Esophagus squamous epithelium (tissue), 5 donors: Measurements from ENCODE around the gene SERPINA5. TPM values are rescaled to one million over a fixed set of nuclear protein-coding genes. Genes with fewer than 3 reads are reported as not detected.

Experiments used
- DNase-seq: peaks from one replicate; lab custom pipeline; 2025; lab: John Stamatoyannopoulos, UW
- H3K27ac ChIP-seq, 4 donors: fragments of 200-600 bp; sonication (generic); one replicate each; pipeline ENCODE4 v1.5.1; 2016 to 2019; ENCODE audit warnings: mild to moderate bottlenecking in 1 of 4
- H3K27me3 ChIP-seq, 4 donors: fragments of 200-600 bp; sonication (generic); 1 replicate in 3 of 4; 2 replicates in 1 of 4; pipeline versions ENCODE4 v1.5.1 to v1.6.0; 2017 to 2021; ENCODE audit warnings: antibody characterized with exemption in 1 of 4
- H3K36me3 ChIP-seq, 3 donors: fragments of 200-600 bp; sonication (generic); one replicate each; pipeline ENCODE4 v1.5.1; 2016 to 2019
- H3K4me1 ChIP-seq, 3 donors: fragments of 200-600 bp; sonication (generic); one replicate each; pipeline ENCODE4 v1.5.1; 2017 to 2019
- H3K4me3 ChIP-seq, 4 donors: fragments of 200-600 bp; sonication (generic); 1 replicate in 3 of 4; 2 replicates in 1 of 4; pipeline ENCODE4 v1.5.1; 2016 to 2019; ENCODE audit warnings: mild to moderate bottlenecking in 2 of 4, moderate library complexity in 1 of 4
- H3K9me3 ChIP-seq, 3 donors: fragments of 200-600 bp; sonication (generic); one replicate each; pipeline ENCODE4 v1.5.1; 2016 to 2019
- POLR2A ChIP-seq, 4 donors: fragments of 450-650 bp; IDR thresholded peaks; one replicate each; pipeline ENCODE4 v1.6.1; 2017; ENCODE audit warnings: antibody characterized with exemption in 4 of 4, mild to moderate bottlenecking in 4 of 4, moderate library complexity in 3 of 4
- WGBS, 2 donors: methylation state at CpG; one replicate each; pipeline ENCODE4 v1.1.5; 2018; 5-methylcytosine and 5-hydroxymethylcytosine counted together
- intact Hi-C: fragments of 100-400 bp; cut with DNase I; formaldehyde crosslinking; loops from one replicate; pipeline ENCODE4 v1.15.0; 2022
- total RNA-seq, 4 donors: library from RNA; depleted of rRNA; stranded (reverse); fragments of >200 nt; gene quantifications; one replicate each; pipeline ENCODE4 v1.1.0, GENCODE V29; 2016
- TF ChIP-seq, protein P1 (sequence below), 6 experiments: fragments of 450-650 bp in 4 of 6; fragments of 200-600 bp in 2 of 6; sonication (generic) in 2 of 6; IDR thresholded peaks; one replicate each; pipeline ENCODE4 v1.5.1; 2016 to 2019; ENCODE audit warnings: antibody characterized with exemption in 6 of 6, mild to moderate bottlenecking in 4 of 6, moderate library complexity in 4 of 6
- donor health status: DM: yes; HTN: yes; CAD: no.

The SERPINA5 gene
- total RNA-seq, 4 donors from 2014 or later: 0.12 to 0.38 (median 0.35) TPM; not detected in 1

DNA sequence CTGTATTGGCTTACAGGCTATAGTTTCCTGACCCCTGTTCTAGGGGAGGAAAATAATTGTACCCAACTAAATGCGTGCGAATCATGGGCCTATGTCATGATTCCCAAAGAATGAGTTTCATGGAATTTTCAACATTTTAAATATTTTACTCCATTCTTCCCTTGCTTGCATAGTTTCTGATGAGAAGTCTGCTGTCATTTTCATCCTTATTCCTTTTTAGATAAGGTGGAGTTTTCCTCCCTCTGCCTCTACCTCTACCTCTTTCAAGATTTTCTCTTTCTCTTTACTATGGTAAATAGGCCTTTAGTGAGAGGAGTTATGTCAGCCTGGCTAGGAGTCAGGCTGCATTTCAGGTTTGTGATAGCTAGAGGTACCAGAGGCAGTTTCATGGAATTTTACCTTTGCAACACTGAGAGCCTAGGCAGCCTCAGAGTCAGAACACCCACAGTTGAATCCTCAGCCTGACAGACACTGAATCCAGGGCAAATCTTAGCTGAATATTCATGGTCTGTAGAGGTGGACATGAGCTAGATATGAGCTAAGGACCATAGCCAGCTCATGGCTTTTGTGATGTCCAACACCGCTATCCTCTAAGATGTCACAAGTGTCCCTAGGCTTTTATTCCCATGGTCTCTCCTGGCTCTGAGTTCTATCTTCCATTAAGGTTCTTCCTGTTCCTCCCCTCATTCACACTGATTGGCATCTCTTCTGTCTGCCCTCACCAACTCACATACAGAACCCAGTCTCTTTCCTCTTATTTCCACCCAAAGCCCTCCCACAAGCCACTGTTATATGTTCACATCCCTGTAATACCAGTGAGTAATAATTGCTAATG lies 37.0 kb downstream of the SERPINA5 start:
- 88 to 99% methylated on average over 3 of the region's 3 CpGs for WGBS, 2 donors
- TF ChIP-seq, protein P1, sequence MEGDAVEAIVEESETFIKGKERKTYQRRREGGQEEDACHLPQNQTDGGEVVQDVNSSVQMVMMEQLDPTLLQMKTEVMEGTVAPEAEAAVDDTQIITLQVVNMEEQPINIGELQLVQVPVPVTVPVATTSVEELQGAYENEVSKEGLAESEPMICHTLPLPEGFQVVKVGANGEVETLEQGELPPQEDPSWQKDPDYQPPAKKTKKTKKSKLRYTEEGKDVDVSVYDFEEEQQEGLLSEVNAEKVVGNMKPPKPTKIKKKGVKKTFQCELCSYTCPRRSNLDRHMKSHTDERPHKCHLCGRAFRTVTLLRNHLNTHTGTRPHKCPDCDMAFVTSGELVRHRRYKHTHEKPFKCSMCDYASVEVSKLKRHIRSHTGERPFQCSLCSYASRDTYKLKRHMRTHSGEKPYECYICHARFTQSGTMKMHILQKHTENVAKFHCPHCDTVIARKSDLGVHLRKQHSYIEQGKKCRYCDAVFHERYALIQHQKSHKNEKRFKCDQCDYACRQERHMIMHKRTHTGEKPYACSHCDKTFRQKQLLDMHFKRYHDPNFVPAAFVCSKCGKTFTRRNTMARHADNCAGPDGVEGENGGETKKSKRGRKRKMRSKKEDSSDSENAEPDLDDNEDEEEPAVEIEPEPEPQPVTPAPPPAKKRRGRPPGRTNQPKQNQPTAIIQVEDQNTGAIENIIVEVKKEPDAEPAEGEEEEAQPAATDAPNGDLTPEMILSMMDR (IDR thresholded peaks at IDR 0.05): no peak
- no peak for TF ChIP-seq POLR2A (IDR thresholded peaks at IDR 0.05)
- Histone ChIP-seq H3K27me3 (peaks cover 0 to 3% (median 0%) of the 10 kb centered on the region in 4 donors), H3K4me3 (no peak overlapping the region), H3K27ac (no peak overlapping the region), H3K36me3 (peaks cover 0 to 8% (median 0%) of the 10 kb centered on the region in 3 donors), H3K4me1 (peaks cover 0 to 7% (median 0%) of the 10 kb centered on the region in 3 donors), H3K9me3 (peaks cover 0 to 36% (median 17%) of the 10 kb centered on the region in 3 donors)
- intact Hi-C loops: no loop called here
- DNase-seq: no peak

DNA sequence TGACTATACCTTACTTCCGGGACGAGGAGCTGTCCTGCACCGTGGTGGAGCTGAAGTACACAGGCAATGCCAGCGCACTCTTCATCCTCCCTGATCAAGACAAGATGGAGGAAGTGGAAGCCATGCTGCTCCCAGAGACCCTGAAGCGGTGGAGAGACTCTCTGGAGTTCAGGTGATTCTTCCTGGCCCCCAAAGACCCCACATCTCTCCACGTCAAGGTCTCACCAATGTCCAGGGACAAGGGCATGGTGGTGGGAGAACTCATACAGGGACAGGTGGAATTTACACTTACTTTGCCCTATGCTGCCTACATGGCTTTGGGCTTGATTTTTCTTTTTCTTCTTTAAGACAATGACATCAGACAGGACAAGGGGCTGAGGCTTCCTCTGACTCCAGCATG lies 38.1 kb downstream of the SERPINA5 start:
- H3K36me3 ChIP-seq: peaks cover 0 to 8% (median 0%) of the 10 kb centered on the region in 3 donors
- peaks cover 0 to 14% (median 0%) of the 10 kb centered on the region in 4 donors for H3K27me3 ChIP-seq
- H3K9me3 ChIP-seq: peaks cover 0 to 36% (median 17%) of the 10 kb centered on the region in 3 donors
- WGBS, 2 donors: 66 to 69% methylated on average over 3 to 4 of the region's 6 CpGs
- intact Hi-C loops: no loop called here
- no peak overlapping the region for H3K4me3 ChIP-seq
- no peak overlapping the region for H3K27ac ChIP-seq
- no peaks in the 10 kb centered on the region for H3K4me1 ChIP-seq
- no peak for TF ChIP-seq POLR2A (IDR thresholded peaks at IDR 0.05)
- TF ChIP-seq, protein P1 (IDR thresholded peaks at IDR 0.05): no peak
- no peak for DNase-seq

DNA sequence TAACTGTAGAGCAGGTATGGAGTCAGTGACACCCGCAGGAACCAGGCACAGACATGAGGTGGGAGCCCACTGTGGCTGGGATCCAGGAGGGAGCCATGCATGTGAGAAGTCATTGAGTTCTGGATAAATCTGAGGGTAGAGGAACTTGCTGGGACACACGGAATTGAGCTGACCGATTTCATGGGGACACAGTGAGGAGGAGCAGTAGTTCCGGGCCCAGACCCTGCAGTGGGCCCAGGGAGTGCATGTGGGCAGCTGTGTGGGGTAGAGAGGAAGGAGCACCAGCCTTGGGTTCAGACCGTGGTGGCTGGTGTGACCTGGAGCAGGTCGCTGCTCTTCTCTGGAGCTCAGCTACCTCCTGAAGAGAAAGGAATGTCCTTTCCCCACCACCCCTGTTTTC lies 39.4 kb downstream of the SERPINA5 start:
- TF ChIP-seq POLR2A (IDR thresholded peaks at IDR 0.05): no peak
- TF ChIP-seq, protein P1 (IDR thresholded peaks at IDR 0.05): no peak
- Histone ChIP-seq H3K27ac (no peak overlapping the region), H3K27me3 (peaks cover 0 to 21% (median 0%) of the 10 kb centered on the region in 4 donors), H3K4me1 (no peaks in the 10 kb centered on the region), H3K36me3 (peaks cover 0 to 8% (median 0%) of the 10 kb centered on the region in 3 donors), H3K4me3 (no peak overlapping the region), H3K9me3 (peaks cover 0 to 36% (median 17%) of the 10 kb centered on the region in 3 donors)
- 68 to 74% methylated on average over 5 to 6 of the region's 6 CpGs for WGBS, 2 donors
- no peak for DNase-seq
- intact Hi-C loops: no loop called here

DNA sequence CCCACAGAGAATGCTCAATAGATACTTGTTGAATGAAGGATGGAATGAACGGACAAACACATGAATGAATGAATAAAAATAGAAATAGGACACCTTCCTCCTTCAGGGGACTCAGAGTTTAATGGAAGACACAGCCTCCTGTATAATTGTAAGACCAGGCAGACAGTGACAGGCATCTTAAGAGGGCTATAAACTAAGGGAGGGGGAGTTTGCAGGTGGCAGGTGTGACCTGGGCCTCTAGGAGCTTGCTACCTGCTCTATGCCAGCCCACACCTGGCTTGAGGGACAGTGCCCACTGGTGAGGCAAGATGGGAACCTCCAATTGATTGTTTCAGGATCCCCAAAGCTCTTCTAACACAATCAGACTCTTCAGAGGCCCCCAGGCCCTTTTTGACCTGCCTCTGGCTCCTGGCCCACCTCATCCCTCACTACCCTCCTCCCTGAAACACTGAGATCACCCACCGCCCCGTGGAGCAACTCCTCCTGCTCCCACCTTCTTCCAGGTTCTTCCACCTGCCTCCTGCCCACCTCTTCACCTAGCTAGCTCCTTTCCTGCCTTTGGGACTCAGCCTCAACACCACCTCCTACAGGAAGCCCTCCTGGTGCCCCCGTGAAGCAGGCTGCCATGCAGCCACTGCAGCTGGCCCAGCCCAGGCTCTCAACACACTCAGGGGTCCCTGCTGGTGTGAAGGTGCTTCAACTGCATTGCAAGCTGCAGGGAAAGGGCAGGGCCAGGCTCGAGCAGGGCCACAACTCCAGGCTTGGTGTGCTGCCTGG lies 40.3 kb downstream of the SERPINA5 start:
- Histone ChIP-seq H3K9me3 (peaks cover 0 to 31% (median 17%) of the 10 kb centered on the region in 3 donors), H3K27me3 (peaks cover 0 to 24% (median 0%) of the 10 kb centered on the region in 4 donors), H3K27ac (no peak overlapping the region), H3K36me3 (peaks cover 0 to 8% (median 0%) of the 10 kb centered on the region in 3 donors), H3K4me1 (no peaks in the 10 kb centered on the region), H3K4me3 (no peak overlapping the region)
- no peak for DNase-seq
- intact Hi-C loops: no loop called here
- TF ChIP-seq POLR2A (IDR thresholded peaks at IDR 0.05): no peak
- TF ChIP-seq, protein P1 (IDR thresholded peaks at IDR 0.05): no peak
- WGBS, 2 donors: 72 to 82% methylated on average over 5 of the region's 5 CpGs
